K562 (cell line): Measurements from ENCODE around the gene HEATR9. TPM values are rescaled to one million over a fixed set of nuclear protein-coding genes. Genes with fewer than 3 reads are reported as not detected.

Experiments
- ATF7 ChIP-seq: fragments of 450-650 bp; IDR thresholded peaks from 2 replicates; pipeline ENCODE4 v1.7.1; 2014; ENCODE audit warnings: mild to moderate bottlenecking, moderate library complexity
- BCOR ChIP-seq: fragments of 450-650 bp; IDR thresholded peaks from 2 replicates; pipeline ENCODE4 v1.6.1; 2016
- CBFA2T2 ChIP-seq: fragments of 450-650 bp; conservative IDR thresholded peaks from 2 replicates; pipeline ENCODE4 v1.6.1; 2017; ENCODE audit warnings: mild to moderate bottlenecking
- HDAC8 ChIP-seq: fragments of 450-650 bp; IDR thresholded peaks from 2 replicates; pipeline ENCODE4 v1.6.1; 2016; ENCODE audit warnings: mild to moderate bottlenecking, missing genetic modification characterization, moderate library complexity, missing compliant biosample characterization
- HDGF ChIP-seq: fragments of 450-650 bp; IDR thresholded peaks from 2 replicates; pipeline ENCODE4 v1.6.1; 2016
- HSF4 ChIP-seq: fragments of 250-450 bp; sonication (Bioruptor Pico); IDR thresholded peaks from 2 replicates; pipeline ENCODE4 v2.1.2; 2022; ENCODE audit warnings: mild to moderate bottlenecking, moderate library complexity, borderline replicate concordance
- KLF13 ChIP-seq: fragments of 450-650 bp; IDR thresholded peaks from 2 replicates; pipeline ENCODE4 v1.6.1; 2016; ENCODE audit warnings: missing genetic modification characterization, low read depth, mild to moderate bottlenecking, missing compliant biosample characterization, moderate library complexity, borderline replicate concordance
- L3MBTL2 ChIP-seq: fragments of 450-650 bp; IDR thresholded peaks from 2 replicates; pipeline ENCODE4 v1.6.1; 2016; ENCODE audit warnings: mild to moderate bottlenecking, moderate library complexity
- LEF1 ChIP-seq: fragments of 450-650 bp; IDR thresholded peaks from 2 replicates; pipeline ENCODE4 v1.6.1; 2016; ENCODE audit warnings: mild to moderate bottlenecking
- MGA ChIP-seq: fragments of 450-650 bp; IDR thresholded peaks from 2 replicates; pipeline ENCODE4 v1.6.1; 2016; ENCODE audit warnings: mild to moderate bottlenecking, moderate library complexity
- MTA2 ChIP-seq: fragments of 450-650 bp; IDR thresholded peaks from 2 replicates; pipeline ENCODE4 v1.6.1; 2016; ENCODE audit warnings: low read depth
- MYNN ChIP-seq, 2 experiments: sonication (generic); formaldehyde crosslinking in 1 of 2; IDR thresholded peaks; 2 replicates each; pipeline versions ENCODE4 v1.5.0 to v1.6.1; 2016 to 2020; ENCODE audit warnings: antibody characterized with exemption in 1 of 2, missing genetic modification reagents in 1 of 2
- NCOA1 ChIP-seq: fragments of 450-650 bp; IDR thresholded peaks from 2 replicates; pipeline ENCODE4 v1.6.1; 2016; ENCODE audit warnings: low read depth
- SMARCA4 ChIP-seq: fragments of 450-650 bp; IDR thresholded peaks from 2 replicates; pipeline ENCODE4 v1.6.1; 2016
- STAT5B ChIP-seq: fragments of 250-450 bp; sonication (Bioruptor Pico); IDR thresholded peaks from 2 replicates; pipeline ENCODE4 v1.8.0; 2021; ENCODE audit warnings: mild to moderate bottlenecking, inconsistent platforms
- TEAD1 ChIP-seq, 2 experiments: fragments of 450-650 bp in 1 of 2; sonication (generic) in 1 of 2; formaldehyde crosslinking; IDR thresholded peaks; 2 replicates each; pipeline versions ENCODE4 v1.4.0 to v1.8.0; 2020 to 2022; ENCODE audit warnings: mild to moderate bottlenecking in 2 of 2, missing genetic modification reagents in 1 of 2
- ZBTB9 ChIP-seq: fragments of 450-650 bp; formaldehyde crosslinking; IDR thresholded peaks from 2 replicates; pipeline ENCODE4 v1.4.0; 2020; ENCODE audit warnings: mild to moderate bottlenecking, moderate library complexity
- ZEB2 ChIP-seq: fragments of 450-650 bp; IDR thresholded peaks from 2 replicates; pipeline ENCODE4 v1.6.1; 2016
- ZNF224 ChIP-seq: sonication (generic); formaldehyde crosslinking; IDR thresholded peaks from 2 replicates; pipeline ENCODE4 v1.8.0; 2022; ENCODE audit warnings: mild to moderate bottlenecking, missing genetic modification reagents
- polyA plus RNA-seq, 8 experiments: library from polyadenylated mRNA; depleted of rRNA in 4 of 8; stranded (reverse) in 5 of 8; unstranded in 3 of 8; fragments of >200 nt; fragmentation: Nextera tagmentation in 2 of 8; fragmentation: Illumina TruSeq in 1 of 8; extraction: Ambion mirVana in 2 of 8; extraction: Trizol in 1 of 8; gene quantifications; 2 replicates each; pipeline versions ENCODE4 v1.2.1 to v1.2.3, GENCODE V29; 2011 to 2014; ENCODE audit warnings: inconsistent platforms in 1 of 8, missing spikeins in 1 of 8
- total RNA-seq, 7 experiments: library from RNA; depleted of rRNA in 6 of 7; stranded (reverse); fragments of >200 nt in 6 of 7; fragmentation: Illumina TruSeq in 2 of 7; extraction: Trizol in 2 of 7; gene quantifications; 2 replicates each; pipeline versions ENCODE4 v1.2.1 to v1.2.3, GENCODE V29; 2011 to 2021; ENCODE audit warnings: low replicate concordance in 1 of 7

Gene HEATR9
- total and polyA plus RNA-seq, 9 of the 15 experiments (the other 6 are each of a cell fraction or from before 2014, with no cell fraction given): not detected

- TF ChIP-seq ZEB2 (0 out of 2 replicates have a peak, but pooled peaks have one; percentile 53), HDGF (0 out of 2 replicates have a peak, but pooled peaks have one; percentile 65), ZNF224 (CRISPR knock-in tag) (no peak), KLF13 (tag) (no peak), SMARCA4 (peak; percentile 91), HSF4 (CRISPR knock-in tag) (no peak), ZBTB9 (CRISPR knock-in tag) (no peak), NCOA1 (peak; percentile 61; the same call in 1 of the 2 replicates), L3MBTL2 (peak; percentile 74), MGA (peak; percentile 69), HDAC8 (tag) (no peak), CBFA2T2 (peak; percentile 86), MYNN (IDR thresholded peaks at IDR 0.05) (peak; percentile 14; the same call in 1 of the 2 replicates), MYNN (CRISPR knock-in tag; IDR thresholded peaks at IDR 0.05) (no peak), STAT5B (CRISPR knock-in tag) (no peak), BCOR (peak; percentile 32; the same call in 1 of the 2 replicates), ATF7 (no peak), MTA2 (peak; percentile 82), TEAD1 (CRISPR knock-in tag; IDR thresholded peaks at IDR 0.05) (no peak), LEF1 (0 out of 2 replicates have a peak, but pooled peaks have one; percentile 36)
These were observed 43.7 kb upstream of the HEATR9 start (continued) for GRCh38 chr17:35912339-35912912.
